Lower leg skin (tissue), 4 donors: ENCODE data around the gene FA2H. TPM values are rescaled to one million over a fixed set of nuclear protein-coding genes. Genes with fewer than 3 reads are reported as not detected.

Experiments used
- DNase-seq, 2 donors: peaks; one replicate each; pipeline ENCODE4 v3.0.0-alpha.2; 2019; ENCODE audit warnings: low spot score in 2 of 2
- H3K4me3 ChIP-seq: fragments of 200-600 bp; sonication (generic); 2 replicates; pipeline ENCODE4 v1.5.1; 2017; ENCODE audit warnings: mild to moderate bottlenecking, low read depth; ENCODE audit not compliant: poor library complexity, severe bottlenecking
- CTCF ChIP-seq, 3 donors: fragments of 450-650 bp; IDR thresholded peaks; one replicate each; pipeline ENCODE4 v1.5.1; 2016; ENCODE audit warnings: antibody characterized with exemption in 3 of 3, mild to moderate bottlenecking in 3 of 3, moderate library complexity in 2 of 3
- POLR2A ChIP-seq, 2 donors: fragments of 450-650 bp; IDR thresholded peaks; one replicate each; pipeline ENCODE4 v1.6.1; 2016 to 2017; ENCODE audit warnings: antibody characterized with exemption in 2 of 2, mild to moderate bottlenecking in 1 of 2, moderate library complexity in 1 of 2
- WGBS, 2 donors: methylation state at CpG; one replicate each; pipeline ENCODE4 v1.1.5; 2018; 5-methylcytosine and 5-hydroxymethylcytosine counted together
- intact Hi-C: fragments of 100-400 bp; cut with DNase I; formaldehyde crosslinking; loops from one replicate; pipeline ENCODE4 v1.15.0; 2023; ENCODE audit warnings: low total_unique reads
- total RNA-seq, 4 donors: library from RNA; depleted of rRNA; stranded (reverse); fragments of >200 nt; gene quantifications; one replicate each; pipeline ENCODE4 v1.1.0, GENCODE V29; 2016

The FA2H gene
- total RNA-seq, 4 donors from 2014 or later, result 4.5 to 13.7 (median 7.7) TPM

- H3K4me3 ChIP-seq, result no peak overlapping the region
- intact Hi-C loops, result no loop called here
- TF ChIP-seq CTCF (IDR thresholded peaks at IDR 0.05), result no peak
- TF ChIP-seq POLR2A (IDR thresholded peaks at IDR 0.05), result no peak
- no peak for DNase-seq
- WGBS, 2 donors, result 83 to 94% methylated on average over 2 of the region's 2 CpGs
Measured at GRCh38 chr16:74752258-74752657, 22.4 kb downstream of the FA2H start.

- WGBS, 2 donors, result 87 to 92% methylated on average over 5 of the region's 5 CpGs
- no peak overlapping the region for H3K4me3 ChIP-seq
- no peak for DNase-seq
- TF ChIP-seq CTCF (IDR thresholded peaks at IDR 0.05) (no peak), POLR2A (IDR thresholded peaks at IDR 0.05) (no peak)
- intact Hi-C loops, result no loop called here
Measured at GRCh38 chr16:74751658-74752057, 23.0 kb downstream of the FA2H start.

GRCh38 chr16:74749291-74750055 is 25.1 kb downstream of the FA2H start:
- 37 to 41% methylated on average over 20 of the region's 20 CpGs for WGBS, 2 donors
- no peak for DNase-seq
- intact Hi-C loops, result no loop called here
- no peak overlapping the region for H3K4me3 ChIP-seq
- TF ChIP-seq CTCF (IDR thresholded peaks at IDR 0.05), result no peak
- no peak for TF ChIP-seq POLR2A (IDR thresholded peaks at IDR 0.05)

DNA sequence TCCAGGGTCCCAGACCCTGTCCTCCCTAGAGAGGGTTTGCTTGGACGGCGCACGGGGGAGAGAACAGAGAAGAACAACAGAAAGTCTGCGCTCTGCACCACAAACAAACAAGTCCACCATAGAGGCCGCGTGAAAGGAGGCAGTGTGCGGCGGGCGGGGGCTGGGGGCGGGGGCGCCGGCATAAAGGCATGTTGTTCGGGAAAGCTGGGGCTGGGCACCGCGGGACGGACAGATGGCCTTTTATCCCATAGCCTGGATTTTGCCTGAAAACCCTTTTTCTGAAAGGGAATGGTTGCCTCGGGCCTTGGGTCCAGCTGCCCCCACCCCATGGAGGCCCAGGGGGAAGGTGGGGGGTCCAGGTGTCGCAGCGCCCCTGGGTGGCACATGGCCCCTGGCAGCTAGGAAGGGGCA is 26.0 kb downstream of the FA2H start:
- 79 to 89% methylated on average over 18 to 19 of the region's 19 CpGs for WGBS, 2 donors
- no peak overlapping the region for H3K4me3 ChIP-seq
- TF ChIP-seq POLR2A (IDR thresholded peaks at IDR 0.05) (no peak), CTCF (IDR thresholded peaks at IDR 0.05) (no peak)
- no peak for DNase-seq
- intact Hi-C loops, result no loop called here

DNA sequence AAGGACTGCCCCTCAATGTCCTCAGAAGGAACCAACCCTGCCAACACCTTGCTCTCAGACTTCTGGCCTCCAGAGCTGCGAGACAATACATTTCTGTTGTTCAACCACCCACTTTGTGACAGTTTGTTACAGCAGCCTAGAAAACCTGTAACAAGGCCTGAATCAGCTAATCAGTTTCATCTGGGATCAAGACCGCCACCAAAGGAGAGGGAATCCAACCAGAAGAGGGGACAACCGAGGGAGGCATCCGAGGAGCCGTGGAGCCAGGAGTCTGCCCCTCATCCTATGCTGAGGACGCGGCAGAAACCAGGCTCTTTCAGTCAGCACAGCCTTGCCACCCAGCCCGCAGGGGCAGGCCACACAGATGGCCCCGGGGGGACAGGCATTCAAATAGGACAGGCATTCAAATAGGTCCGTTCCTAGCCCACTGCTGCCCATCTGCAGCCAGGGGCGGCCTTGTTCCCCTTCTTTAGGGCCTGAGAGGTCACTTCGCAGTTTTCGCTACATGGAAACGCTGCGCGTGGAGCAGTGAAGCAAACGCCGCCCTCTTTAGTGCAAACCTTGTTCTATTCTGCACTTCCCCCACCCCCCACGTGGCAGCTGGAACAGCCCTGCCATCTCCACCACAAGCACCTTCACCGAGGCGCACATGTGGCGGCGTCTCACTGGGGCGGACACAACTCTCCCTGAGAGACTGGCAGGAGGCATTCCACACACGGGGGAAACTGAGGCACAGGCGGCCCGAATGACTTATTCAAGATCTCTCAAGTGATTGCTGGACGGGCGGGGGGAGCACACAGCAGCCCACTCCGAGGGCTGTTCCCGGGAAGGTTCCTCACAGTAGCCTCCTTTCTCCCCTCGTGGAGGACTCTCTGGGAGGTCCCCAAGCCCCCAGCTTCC is 26.7 kb downstream of the FA2H start:
- WGBS, 2 donors, result 82 to 84% methylated on average over 31 of the region's 32 CpGs
- H3K4me3 ChIP-seq, result no peak overlapping the region
- no peak for DNase-seq
- no peak for TF ChIP-seq CTCF (IDR thresholded peaks at IDR 0.05)
- no peak for TF ChIP-seq POLR2A (IDR thresholded peaks at IDR 0.05)
- intact Hi-C loops, result no loop called here
